ENCODE measurements around the gene TMCC2.
"Not testable (repeated sequence)": the region's sequence is repeated elsewhere in the genome, so short reads cannot be mapped to it uniquely, and the experiment has no call there.

The TMCC2 gene

DNA sequence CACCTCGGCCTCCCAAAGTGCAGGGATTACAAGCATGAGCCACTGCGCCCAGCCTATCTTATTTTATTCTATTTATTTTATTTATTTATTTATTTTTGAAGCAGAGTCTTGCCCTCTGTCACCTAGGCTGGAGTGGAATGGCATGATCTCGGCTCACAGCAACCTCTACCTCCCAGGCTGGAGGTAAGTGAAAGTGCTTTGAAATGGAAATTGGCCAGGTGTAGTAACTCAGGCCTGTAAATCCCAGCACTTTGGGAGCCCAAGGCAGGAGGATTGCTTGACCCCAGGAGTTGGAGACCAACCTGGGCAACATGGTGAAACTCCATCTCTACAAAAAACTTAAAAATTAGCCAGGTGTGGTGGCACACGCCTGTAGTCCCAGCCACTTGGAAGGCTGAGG, 11.2 kb upstream of the TMCC2 start:
- DNase-seq (ENCODE audit: low read depth): no peak

DNA sequence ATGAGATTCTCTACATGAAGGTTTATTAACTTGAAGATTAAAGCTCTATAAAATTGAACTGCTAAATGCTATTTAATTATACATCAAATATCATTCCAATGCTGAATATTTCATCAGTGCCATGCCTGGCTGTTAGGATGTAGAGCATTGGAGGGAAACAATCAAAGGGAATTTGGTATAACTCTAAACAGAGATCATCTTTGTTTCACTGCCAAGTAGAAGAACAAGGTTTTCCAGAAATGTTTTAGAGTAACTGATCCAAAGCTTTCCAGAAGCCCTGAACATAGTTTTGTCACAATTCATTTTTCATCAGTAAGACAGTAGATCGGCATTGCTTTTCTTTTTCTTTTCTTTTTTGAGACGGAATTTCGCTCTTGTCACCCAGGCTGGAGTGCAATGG, 10.3 kb upstream of the TMCC2 start:
- DNase-seq (ENCODE audit: low read depth): no peak

DNA sequence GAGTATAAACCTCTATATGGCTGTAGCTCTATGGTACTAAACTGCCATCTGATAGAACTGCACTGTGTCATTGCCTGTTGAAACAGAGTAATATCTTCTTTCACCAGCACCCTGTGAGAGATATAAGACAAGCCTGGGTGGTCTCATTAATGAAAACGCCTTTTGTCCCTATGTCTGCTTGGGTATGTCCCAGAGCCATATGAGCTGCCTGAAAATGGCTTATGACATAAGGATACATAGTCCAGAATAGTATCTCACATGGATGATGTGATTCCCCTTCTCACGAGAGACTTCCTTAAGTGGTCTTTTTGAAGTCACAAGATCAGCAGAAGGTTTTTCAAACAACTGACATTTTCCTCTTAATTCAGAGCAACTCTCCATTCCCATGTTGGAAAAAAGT, 7.3 kb upstream of the TMCC2 start:
- no peak for DNase-seq (ENCODE audit: low read depth)

DNA sequence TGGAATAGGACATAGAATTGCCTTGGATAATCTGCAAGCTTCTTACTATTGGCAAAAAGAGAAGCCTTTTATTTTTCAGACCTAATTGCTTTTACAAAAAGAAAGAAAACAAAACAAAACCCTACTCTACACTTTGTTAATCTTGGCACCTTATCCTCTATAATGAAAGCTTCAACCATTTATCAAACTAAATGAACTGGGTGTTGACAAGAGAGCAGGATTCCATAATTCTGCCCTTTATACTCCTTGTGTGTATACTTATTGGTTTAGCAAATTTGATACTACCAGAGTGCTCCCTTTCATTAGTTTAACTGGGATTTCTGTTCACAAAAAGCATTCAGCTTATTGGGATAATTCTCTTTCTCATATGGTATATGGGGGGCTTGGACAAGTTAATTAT, 3.0 kb upstream of the TMCC2 start:
- no peak for DNase-seq (ENCODE audit: low read depth)

DNA sequence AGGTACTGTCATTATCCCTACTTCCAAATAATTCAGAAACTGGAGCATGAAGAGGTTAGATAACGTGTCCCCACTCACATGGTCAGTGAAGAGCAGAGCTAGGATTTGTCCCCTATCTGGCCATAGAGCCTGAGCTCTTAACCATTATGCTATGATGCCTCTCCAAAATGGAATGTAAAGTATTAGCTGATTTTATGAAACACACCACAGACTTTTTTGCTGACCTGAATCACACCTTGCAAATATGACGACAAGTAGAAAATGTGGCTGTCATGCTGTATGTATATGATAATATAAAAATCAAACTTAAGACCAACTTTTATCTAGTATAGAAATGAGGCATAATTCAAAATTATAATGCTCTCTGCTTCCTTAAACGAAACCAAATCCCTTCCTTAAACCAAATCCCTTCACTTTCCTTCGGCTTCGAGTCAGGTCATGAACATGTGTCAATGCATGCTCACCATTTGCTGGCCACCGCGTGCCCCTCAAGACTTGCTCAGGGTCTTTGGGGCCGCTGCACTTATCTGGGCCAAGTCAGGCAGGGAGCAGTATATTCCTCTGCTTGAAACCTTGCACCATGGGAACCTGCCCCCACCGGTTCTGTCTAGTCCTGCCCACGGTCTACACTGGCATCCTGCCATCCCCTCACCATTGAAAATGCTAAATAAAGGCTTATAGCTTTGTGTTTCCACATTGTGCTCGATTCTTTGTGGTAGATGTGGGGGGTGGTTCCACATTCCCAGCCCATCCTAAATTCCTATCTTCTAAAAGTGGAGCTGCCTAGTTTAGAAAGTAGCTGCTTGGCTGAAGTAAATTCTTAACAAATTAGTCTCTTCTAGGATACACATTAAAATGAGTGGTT, 1.6 kb upstream of the TMCC2 start:
- no peak for DNase-seq (ENCODE audit: low read depth)

DNA sequence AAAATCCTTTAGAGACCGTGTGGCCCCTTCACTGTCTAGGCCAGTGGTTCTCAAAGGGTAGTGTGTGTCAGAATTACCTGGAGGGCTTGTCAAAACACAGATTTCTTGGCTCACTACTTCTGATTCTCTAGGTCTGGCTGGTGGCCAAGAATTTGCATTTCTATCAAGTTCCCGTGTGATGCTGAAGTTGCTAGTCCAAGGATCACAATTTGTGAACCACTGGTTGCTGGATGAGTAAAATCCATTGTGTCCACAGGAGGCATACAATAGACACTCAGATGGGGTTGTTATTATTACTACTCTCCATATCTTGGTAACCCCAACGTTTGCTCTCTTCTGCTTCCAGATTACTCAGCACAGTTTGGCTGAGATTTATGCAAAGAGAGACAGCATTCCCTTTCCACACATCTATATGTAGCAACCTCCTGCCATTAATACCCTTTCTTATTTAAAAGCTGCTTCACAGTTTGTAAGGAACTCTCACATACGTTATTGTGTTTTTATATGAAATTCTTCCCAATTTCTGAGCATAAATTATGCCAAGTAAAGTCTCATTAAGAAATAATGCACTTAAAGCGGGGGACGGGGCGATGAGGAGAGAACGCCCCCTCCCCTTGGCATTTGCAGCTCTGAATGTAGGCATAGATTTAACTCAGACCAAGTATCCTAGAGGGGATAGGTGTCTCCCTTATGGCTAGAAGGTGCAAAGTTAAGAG, 720 bp upstream of the TMCC2 start:
- DNase-seq (ENCODE audit: low read depth): no peak

DNA sequence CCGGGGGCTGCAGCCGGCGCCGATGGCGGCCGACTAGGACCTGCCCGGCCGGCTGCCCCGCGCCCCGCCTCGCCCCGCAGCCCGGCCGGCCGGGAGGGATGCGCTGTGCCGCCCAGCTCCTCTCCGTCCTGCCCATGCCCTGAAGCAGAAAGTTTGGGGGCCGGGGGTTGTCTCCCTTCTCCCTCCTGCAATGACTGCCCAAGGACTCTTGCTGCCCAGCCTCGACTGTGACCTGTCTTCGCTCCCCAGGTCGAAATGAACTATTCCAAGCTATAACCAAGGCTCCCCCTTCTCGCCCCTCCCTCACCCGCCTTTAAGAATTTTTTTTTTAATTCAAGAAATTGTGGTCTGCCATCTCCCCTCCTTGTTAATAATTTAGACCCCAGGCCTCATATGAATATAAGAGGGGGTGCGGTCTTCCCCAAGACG, 361 bp downstream of the TMCC2 start:
- DNase-seq (ENCODE audit: low read depth): no peak

DNA sequence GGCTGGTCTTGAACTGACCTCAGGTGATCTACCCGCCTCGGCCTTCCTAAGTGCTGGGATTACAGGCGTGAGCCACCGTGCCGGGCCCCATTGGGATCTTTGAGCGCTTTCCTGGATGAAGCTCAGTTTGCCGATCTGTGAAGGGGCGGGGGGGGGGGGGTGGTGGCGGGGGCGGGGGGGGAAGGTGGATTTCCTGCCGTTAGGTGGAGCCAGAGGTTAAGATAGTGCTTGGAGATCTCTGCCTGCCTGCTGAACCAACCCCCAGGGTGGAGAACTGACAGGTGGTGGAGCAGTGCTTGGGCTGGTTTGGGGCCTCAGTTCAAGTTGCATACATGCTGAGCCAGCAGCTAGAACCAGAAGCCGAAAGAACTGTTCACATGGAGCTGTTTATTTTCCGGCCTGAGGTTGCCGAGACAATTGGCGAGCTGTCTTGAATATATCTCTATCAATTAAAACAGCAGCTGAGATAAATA, 1.7 kb downstream of the TMCC2 start:
- DNase-seq (ENCODE audit: low read depth): peak; percentile 49

DNA sequence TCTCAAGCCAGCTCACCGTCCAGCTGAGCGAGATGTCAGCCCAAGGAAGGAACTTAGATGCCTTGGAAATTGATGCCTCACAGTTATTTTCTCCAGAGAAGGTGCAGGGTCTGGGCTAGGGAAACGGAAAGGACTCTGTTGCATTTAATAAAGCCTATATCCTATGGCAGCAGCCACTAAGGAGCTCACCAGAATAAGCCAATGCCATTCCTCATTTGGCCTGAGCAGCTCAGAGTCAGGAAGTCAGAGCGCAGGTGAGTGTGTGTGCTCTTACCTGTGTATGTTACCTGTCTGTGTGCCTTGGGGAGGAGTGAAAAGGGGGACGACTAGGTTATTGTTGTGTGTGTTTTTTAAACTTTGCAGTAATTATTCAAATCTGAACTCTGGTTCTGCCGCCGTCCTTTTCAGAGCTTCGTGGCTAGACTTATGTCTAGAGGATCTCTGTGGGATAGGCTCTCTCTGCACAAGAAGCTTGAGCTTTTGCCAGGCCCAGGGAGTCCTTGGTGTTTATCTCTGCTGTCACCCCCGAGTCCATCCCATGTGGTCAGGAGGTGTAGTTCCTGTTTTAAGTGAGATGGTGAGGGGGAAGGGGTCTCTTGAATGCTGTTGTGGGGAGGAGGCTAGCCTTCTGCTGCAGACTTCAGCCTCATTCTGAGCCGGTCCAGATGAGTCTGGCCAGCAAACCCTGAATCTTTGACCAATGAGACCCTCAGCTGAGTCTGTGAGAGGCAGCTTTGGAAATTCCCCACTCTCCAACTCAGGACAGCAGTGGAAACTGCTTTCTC, 2.4 kb downstream of the TMCC2 start:
- no peak for DNase-seq (ENCODE audit: low read depth)

DNA sequence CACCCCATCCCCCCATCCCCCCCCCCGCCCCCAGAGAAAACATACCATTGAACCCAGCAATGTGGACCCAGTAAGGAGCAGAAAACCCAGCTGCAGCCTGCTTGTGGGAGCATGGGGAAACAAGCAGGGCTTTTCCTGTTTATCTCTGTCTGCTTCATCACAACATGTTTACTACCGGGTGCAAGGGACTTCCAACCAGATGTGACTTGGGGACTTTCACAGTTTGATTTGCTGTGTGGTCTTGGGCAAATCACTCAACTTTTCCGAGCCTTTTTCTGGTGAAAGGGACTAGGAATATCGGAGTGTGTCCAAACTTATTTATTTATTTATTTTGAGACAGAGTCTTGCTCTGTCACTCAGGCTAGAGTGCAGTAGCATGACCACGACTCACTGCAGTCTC, 3.2 kb downstream of the TMCC2 start:
- no peak for DNase-seq (ENCODE audit: low read depth)

DNA sequence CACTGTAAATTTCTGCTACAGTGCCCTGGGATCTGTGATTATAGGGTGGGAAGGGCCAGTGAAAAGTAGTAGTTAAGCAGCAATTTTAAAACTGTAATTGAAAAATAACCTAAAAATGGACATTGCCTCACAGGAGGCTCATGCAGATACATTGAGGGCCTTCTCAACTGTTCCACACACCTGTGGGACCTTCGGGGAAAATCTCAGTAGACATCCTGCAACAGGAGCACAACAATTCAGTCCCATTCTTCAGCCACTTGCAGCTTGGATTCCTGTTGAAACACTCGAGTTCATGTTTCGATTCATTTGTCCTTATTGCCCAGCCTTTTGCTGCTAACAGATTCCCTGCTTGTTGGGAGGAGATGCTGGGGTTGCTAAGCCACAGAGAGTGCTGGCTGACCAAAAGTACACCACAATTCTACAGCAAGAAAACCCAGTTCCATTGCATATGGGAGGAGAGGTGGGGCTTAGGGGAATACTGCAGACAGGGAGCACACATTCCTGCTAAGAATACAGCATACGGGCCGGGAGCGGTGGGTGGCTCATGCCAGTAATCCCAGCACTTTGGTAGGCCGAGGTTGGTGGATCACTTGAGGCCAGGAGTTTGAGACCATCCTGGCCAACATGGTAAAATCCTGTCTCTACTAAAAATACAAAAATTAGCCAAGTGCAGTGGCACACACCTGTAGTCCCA, 4.5 kb downstream of the TMCC2 start:
- DNase-seq (ENCODE audit: low read depth): no peak

DNA sequence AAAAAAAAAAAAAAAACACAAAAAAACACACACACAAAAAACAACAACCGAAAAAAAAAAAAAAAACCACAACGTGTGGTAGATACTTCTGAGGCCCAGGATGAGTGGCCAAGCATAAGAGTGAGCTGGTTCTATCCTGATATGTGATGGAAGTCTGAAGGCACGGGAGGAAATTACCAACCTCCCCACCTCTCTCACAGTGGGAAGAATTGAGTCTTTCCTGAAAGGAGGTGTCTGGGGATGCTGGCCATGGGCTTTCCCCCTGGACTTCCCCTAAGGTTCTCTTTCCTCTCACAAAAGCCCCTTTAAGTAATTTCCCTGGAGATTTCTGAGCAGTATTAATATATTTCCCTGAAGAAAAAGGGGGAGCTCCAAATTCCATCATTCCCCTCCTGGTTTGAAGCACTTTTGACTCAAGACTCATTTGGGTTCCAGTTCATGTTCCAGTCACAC, 5.2 kb downstream of the TMCC2 start:
- no peak for DNase-seq (ENCODE audit: low read depth)

DNA sequence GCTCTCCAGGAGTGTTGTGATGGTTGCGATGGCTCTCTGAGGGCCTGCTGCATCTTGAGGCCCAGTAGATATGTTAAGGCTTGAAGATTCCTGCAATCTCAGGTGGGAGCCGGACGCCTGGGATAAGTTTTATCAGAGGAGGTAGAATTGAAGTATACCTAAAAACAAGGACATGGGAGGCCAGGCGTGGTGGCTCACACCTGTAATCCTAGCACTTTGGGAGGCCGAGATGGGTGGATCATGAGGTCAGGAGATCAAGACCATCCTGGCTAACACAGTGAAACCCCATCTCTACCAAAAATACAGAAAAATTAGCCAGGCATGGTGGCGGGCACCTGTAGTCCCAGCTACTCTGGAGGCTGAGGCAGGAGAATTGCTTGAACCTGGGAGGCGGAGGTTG, 6.2 kb downstream of the TMCC2 start:
- DNase-seq (ENCODE audit: low read depth): not testable (repeated sequence)

DNA sequence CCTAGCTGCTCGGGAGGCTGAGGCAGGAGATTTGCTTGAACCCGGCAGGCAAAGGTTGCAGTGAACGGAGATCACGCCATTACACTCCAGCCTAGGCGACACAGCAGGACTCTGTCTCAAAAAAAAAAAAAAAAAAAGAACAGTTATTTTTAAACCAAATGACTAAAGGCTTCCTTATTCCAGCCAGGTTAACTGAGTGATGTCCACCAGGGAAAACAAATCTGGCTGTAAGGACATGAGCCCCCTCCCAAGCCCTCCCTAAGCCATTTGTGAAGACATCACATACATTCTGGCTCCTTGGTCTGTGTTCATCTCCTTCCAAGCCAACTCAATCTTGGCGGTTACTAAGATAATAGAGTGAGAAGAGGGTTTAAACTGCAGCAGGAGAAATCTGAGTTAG, 8.2 kb downstream of the TMCC2 start:
- no peak for DNase-seq (ENCODE audit: low read depth)

DNA sequence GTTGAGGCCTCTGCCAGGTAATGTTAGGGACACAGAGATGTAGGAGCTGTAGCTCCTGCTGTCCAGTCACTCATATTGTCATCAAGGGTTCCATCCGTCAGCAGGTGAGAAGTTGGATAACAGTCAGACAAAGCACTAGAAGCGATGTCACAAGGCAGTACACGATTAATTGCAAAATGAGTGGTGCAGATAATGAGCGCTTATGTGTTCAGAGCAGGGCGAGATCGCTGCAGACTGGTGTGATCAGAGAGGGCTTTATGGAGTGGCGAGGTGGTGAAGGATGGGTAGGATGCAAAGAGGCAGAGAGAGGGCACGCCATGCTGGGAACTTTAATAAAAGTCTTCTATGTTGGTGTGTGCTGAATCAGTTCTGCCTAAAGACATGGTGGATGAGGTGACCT, 8.8 kb downstream of the TMCC2 start:
- DNase-seq (ENCODE audit: low read depth): no peak

DNA sequence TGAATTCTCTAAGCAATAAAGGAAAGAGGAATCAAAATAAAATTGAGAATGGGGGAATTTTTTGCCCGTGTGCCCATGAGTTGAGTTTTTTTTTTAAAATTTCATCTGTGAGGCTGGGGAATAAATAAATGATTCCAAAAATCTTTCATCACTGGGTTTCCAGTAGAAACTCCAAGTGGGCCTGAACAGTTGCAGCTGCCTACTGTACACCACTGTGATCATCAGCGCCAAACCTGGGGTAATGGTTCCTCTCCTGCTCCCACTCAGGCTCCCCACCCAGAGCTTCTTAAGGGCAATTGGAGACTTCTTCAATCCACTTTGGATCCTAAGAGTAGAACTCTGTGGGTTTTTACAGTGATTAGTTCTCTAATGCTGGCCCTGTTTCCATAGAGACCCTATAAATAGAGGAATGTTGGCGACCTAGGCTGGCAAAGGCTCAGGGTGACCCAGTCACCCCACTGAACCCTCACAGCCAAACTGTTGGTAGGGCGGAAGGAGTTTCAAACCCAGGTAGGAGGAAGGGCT, 9.3 kb downstream of the TMCC2 start:
- no peak for DNase-seq (ENCODE audit: low read depth)

DNA sequence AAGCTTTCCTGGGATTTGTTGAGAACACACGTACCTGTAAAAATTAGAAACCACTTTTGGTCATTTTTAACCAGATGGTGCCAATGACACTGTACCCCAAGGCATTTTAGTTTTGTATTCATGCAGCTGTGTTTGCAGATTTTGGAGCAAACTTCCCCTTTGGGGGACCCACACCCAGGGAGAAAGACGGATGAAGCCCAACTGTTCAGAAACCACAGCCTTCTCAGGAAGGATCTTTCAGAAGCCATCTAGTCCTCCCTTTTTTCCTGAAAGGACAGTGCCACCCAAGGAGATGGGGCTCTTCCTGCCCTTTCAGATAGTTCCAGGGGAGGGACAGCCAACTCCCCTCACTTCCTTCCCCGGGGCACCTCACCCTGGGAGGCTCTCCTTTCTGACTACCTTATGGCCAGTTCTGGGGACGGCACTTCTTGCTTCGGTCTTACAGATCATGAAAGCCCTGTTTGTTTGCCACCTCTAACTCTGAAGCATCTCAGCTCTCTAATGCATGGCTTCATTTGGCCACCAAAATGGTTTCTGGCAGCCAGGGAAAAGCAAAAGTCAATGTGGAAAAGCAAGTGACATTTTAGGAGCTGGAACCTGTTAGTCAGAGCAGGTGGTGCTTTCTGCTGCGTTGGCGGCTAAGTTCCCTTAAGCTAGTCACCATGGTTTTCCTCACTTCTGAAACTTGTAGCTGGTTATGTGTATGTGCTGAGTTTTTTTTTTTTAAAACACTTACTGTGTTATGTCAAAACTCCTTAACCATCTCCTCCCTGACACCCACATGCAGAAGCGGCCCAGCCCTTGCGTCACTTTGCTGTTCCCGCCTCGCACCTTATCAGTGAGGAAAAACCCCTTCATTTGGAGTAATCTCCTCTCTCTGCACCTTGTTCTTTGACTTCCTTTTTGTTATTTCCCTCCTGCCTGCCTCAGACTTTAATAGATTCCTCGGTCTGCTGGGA, 10.1 kb downstream of the TMCC2 start:
- DNase-seq (ENCODE audit: low read depth): peak; percentile 59

DNA sequence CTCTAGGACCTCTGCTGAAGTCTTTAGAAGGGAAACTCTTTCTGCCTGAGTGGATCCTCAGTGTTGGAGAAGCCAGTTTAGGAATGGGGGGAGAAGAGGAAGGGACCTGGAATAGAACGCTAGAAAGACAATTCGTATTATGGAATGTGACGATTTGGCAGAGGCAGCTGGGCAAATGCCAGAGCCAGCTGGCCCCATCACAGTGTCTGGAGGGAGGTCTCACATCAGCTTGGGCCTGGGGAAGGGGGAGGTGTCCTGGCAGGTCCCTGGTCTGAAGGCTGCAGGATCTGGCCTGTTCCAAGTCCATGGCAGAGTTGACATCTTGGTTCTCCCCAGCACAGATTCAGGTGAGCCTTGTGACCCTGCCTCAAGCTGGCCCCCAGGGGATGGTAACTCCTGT, 11.3 kb downstream of the TMCC2 start:
- no peak for DNase-seq (ENCODE audit: low read depth)

DNA sequence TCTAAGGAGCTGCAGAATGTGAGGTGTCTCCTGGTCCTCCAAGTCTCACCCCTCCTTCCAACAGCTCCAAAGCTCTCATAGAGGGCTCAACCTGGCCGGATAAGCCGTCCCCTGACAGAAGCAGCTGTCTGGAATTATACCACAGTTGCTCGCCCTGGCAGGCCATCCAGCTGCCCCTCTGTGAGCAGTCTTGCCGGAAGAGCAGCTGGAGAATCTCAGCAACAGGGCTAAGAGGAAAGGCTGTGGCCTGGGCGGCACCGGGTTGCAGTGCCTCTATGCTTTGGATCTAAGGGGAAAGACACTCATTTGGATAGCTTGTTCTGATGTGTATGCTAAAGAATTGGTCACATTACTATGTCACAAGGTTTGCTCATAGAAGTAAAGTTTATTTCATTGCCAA, 12.4 kb downstream of the TMCC2 start:
- DNase-seq (ENCODE audit: low read depth): no peak

DNA sequence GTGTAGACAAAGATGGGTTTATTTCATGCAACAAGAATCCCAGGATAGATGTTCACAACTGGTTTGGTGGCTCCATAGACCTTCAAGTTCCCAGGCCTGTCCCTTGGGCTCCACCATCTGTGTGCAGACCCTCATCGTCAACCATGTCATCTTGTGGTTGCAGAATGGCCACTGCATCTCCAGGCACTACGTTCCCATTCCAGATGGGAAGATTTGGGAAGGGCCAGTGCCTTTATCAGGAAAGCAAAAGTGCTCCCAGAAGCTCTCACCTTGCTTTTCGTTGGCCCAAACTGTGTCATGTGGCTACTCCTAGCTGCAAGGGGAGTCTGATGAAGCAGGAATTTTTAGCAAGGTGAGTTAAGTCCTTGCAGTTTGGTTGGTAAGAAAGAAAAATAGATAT, 12.8 kb downstream of the TMCC2 start:
- DNase-seq (ENCODE audit: low read depth): no peak
